Astrocyte (in vitro differentiated cells and primary cell): Measurements from ENCODE around the gene MAP1LC3B.

Source experiments
- CTCF ChIP-seq: IDR thresholded peaks from 2 replicates; pipeline ENCODE4 v1.5.1; 2011; ENCODE audit warnings: low read depth, mild to moderate bottlenecking, inconsistent platforms, low read length, moderate library complexity; ENCODE audit not compliant: insufficient read depth
- EZH2 ChIP-seq: IDR thresholded peaks from 2 replicates; pipeline ENCODE4 v1.6.1; 2012; ENCODE audit warnings: mild to moderate bottlenecking, low read length, inconsistent platforms; ENCODE audit not compliant: insufficient read depth

GRCh38 chr16:87435372-87436224 lies 43.5 kb downstream of the MAP1LC3B start:
- TF ChIP-seq CTCF (no peak), EZH2 (no peak)
